K562 (cell line): ENCODE data around the gene TRIM60.
"Not testable (repeated sequence)": the region's sequence is repeated elsewhere in the genome, so short reads cannot be mapped to it uniquely, and the experiment has no call there.

Source experiments
- HBP1 ChIP-seq: fragments of 450-650 bp; formaldehyde crosslinking; IDR thresholded peaks from 2 replicates; pipeline ENCODE4 v1.4.0; 2022; ENCODE audit warnings: missing genetic modification characterization
- NFRKB ChIP-seq: fragments of 450-650 bp; IDR thresholded peaks from 2 replicates; pipeline ENCODE4 v1.6.1; 2016; ENCODE audit warnings: low read depth
- POLR2AphosphoS2 ChIP-seq: IDR thresholded peaks from 2 replicates; pipeline ENCODE4 v1.6.1; 2012; ENCODE audit warnings: low read length, improper control_type of control experiment
- SIX5 ChIP-seq, 2 experiments: IDR thresholded peaks; 2 replicates each; pipeline ENCODE4 v1.6.1; 2011; ENCODE audit warnings: low read length in 2 of 2, borderline replicate concordance in 1 of 2, low read depth in 1 of 2, mild to moderate bottlenecking in 1 of 2, moderate library complexity in 1 of 2; ENCODE audit not compliant: insufficient read depth in 1 of 2
- SPI1 ChIP-seq: IDR thresholded peaks from 2 replicates; pipeline ENCODE4 v1.6.1; 2011; ENCODE audit warnings: low read depth, low read length, control low read depth, borderline replicate concordance
- U2AF2 ChIP-seq: fragments of 200-400 bp; formaldehyde crosslinking; optimal IDR thresholded peaks from 2 replicates; pipeline ENCODE3; 2017; ENCODE audit warnings: low read depth, mild to moderate bottlenecking, low read length
- ZNF121 ChIP-seq: sonication (generic); formaldehyde crosslinking; conservative IDR thresholded peaks from 2 replicates; pipeline ENCODE4 v1.8.0; 2022; ENCODE audit warnings: missing genetic modification reagents
- ZNF274 ChIP-seq: IDR thresholded peaks from 2 replicates; pipeline ENCODE4 v1.6.1; 2011; ENCODE audit warnings: low read depth, mild to moderate bottlenecking, low read length, moderate library complexity, borderline replicate concordance

DNA sequence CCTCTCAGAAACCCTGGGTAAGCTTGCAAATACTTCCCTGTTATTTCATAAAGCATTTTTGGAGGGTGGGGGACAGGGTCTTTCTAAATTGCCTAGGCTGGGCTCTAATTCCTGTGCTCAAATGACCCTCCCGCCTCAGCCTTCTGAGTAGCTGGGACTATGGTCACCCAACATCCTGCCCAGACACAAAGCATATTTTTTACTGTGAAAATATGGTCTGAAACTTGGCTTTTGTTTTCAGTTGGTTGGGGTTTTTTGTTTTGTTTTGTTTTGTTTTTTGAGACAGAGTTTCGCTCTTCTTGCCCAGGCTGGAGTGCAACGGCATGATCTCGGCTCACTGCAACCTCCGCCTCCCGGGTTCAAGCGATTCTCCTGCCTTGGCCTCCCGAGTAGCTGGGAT, 6.0 kb upstream of the TRIM60 start:
- TF ChIP-seq ZNF121 (CRISPR knock-in tag); SPI1; NFRKB; HBP1 (CRISPR knock-in tag); SIX5 (IDR thresholded peaks at IDR 0.05; ENCODE audit: borderline replicate concordance in 1 of 2, insufficient read depth in 1 of 2, low read depth in 1 of 2, low read length in 2 of 2); ZNF274; POLR2AphosphoS2; U2AF2: not testable (repeated sequence)
